ENCODE measurements around the gene ZMIZ1. TPM values are rescaled to one million over a fixed set of nuclear protein-coding genes. Genes with fewer than 3 reads are reported as not detected.

The ZMIZ1 gene
- total RNA-seq, 1 experiment from 2014 or later: 28.4 TPM

- BruUV-seq (replicated peaks): no TSS peak
- no peaks in the 10 kb centered on the region for H3K79me2 ChIP-seq (ENCODE audit: insufficient read depth, low read length)
- intact Hi-C loops (cut with micrococcal nuclease): no loop called here
- H3K36me3 ChIP-seq (ENCODE audit: control insufficient read depth in 1 of 2, insufficient read depth in 2 of 2, low read length in 2 of 2): no peaks in the 10 kb centered on the region
- H3K4me3 ChIP-seq (replicated peaks in 1 of 2; ENCODE audit: low read depth in 1 of 2, low read length in 2 of 2): no peak overlapping the region
- H3K4me2 ChIP-seq (ENCODE audit: low read length): no peak overlapping the region
- ChIA-PET CTCF (no interaction called here), POLR2A (no interaction called here), RAD21 (ENCODE audit: low non-redundant PET in 1 of 2, low total read pairs in 2 of 2, uncharacterized antibody in 2 of 2, unreplicated experiment in 2 of 2) (no interaction called here)
- H3K27me3 ChIP-seq (ENCODE audit: insufficient read depth, low read length): no peaks in the 10 kb centered on the region
- H2AFZ ChIP-seq (ENCODE audit: low read depth, low read length, poor library complexity, severe bottlenecking): no peak overlapping the region
- H3K27ac ChIP-seq (ENCODE audit: low read depth, low read length): no peak overlapping the region; the same call in 1 of the 2 replicates
- peaks cover 0 to 7% of the 10 kb centered on the region in 2 experiments; a peak in 1 of 4 replicates for H3K4me1 ChIP-seq (ENCODE audit: control insufficient read depth in 1 of 2, insufficient read depth in 2 of 2, low read length in 2 of 2)
- ATAC-seq (no peak), DNase-seq (ENCODE audit: low read depth, low spot score) (no peak)
- TF ChIP-seq SP1 (IDR thresholded peaks at IDR 0.05; ENCODE audit: low read depth) (no peak), ZFX (IDR thresholded peaks at IDR 0.05) (no peak), REST (IDR thresholded peaks at IDR 0.05; ENCODE audit: low read depth) (no peak), EGR1 (IDR thresholded peaks at IDR 0.05; ENCODE audit: low read depth) (no peak), ATF3 (IDR thresholded peaks at IDR 0.05) (no peak), CBX3 (IDR thresholded peaks at IDR 0.05; ENCODE audit: low read depth) (no peak), RAD21 (IDR thresholded peaks at IDR 0.05; ENCODE audit: low read depth) (no peak)
- no peak overlapping the region for H3K9ac ChIP-seq (ENCODE audit: low read length)
- no peaks in the 10 kb centered on the region for H3K9me3 ChIP-seq (ENCODE audit: control insufficient read depth in 1 of 2, insufficient read depth in 1 of 2, low read depth in 1 of 2, low read length in 2 of 2)
- no peaks in the 10 kb centered on the region for H4K20me1 ChIP-seq (ENCODE audit: insufficient read depth)
- H3K9me2 ChIP-seq (ENCODE audit: insufficient read depth): no peaks in the 10 kb centered on the region
These were observed 12.4 kb upstream of the ZMIZ1 start for GRCh38 chr10:79056361-79056735.
